GM12865 (cell line): ENCODE data around the gene SMTNL2.

Experiments used
- DNase-seq: peaks from one replicate; pipeline ENCODE4 v3.0.0; 2010; ENCODE audit warnings: low read depth
- H3K4me3 ChIP-seq: 2 replicates; pipeline ENCODE4 v1.5.1; 2011; ENCODE audit warnings: mild to moderate bottlenecking, low read depth, low read length, control low read depth
- TF ChIP-seq, protein P1 (sequence below): IDR thresholded peaks from 2 replicates; pipeline ENCODE4 v1.5.1; 2011; ENCODE audit warnings: low read length, control low read depth, low read depth, inconsistent platforms; ENCODE audit not compliant: insufficient read depth; ENCODE audit errors: missing control alignments

SMTNL2 gene

GRCh38 chr17:4584101-4584916, at the start of gene SMTNL2:
TSS of gene SMTNL2 (plus strand) at chr17:4584529. CDS start at chr17:4584606, 77 bp downstream.
- no peak within 1 kb of the TSS for H3K4me3 ChIP-seq
- TF ChIP-seq, protein P1, sequence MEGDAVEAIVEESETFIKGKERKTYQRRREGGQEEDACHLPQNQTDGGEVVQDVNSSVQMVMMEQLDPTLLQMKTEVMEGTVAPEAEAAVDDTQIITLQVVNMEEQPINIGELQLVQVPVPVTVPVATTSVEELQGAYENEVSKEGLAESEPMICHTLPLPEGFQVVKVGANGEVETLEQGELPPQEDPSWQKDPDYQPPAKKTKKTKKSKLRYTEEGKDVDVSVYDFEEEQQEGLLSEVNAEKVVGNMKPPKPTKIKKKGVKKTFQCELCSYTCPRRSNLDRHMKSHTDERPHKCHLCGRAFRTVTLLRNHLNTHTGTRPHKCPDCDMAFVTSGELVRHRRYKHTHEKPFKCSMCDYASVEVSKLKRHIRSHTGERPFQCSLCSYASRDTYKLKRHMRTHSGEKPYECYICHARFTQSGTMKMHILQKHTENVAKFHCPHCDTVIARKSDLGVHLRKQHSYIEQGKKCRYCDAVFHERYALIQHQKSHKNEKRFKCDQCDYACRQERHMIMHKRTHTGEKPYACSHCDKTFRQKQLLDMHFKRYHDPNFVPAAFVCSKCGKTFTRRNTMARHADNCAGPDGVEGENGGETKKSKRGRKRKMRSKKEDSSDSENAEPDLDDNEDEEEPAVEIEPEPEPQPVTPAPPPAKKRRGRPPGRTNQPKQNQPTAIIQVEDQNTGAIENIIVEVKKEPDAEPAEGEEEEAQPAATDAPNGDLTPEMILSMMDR, result no peak
- no peak for DNase-seq

DNA sequence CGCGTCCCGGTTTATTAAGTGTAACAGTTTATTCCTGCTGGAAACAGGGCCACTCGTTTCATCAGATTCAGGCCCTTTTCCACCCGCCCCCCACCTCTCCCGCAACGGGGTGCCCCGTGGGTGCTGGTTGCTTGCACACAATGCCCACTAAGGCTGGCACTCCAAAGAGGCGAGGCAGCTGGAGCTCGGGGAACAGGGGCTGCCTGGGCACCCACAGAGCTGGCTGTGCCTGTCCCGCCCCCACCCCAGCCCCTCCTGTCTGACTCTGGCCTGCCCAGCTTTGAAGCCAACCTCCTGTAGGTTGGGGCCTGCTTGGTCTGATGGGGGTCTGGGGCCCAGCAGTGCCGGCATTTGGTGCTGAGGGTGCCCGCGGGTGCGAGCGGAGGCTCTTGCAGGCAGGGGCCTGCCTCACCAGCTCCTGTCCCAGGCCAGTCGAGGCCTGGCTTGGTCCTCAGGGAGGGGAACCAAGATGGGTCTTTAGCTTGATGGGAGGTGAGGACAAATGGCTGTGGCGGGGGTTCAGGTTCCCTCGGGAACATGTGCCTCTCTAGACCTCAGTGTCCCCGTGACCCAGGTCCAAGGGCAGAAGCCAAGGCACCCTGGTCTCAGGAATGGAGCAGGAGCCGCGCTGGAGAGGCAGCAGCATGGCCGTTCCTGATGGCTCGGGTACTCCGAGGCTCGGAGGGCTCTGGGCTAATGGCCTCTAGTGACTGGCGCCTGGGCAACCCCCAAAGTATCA, 49.2 kb upstream of the SMTNL2 start:
- DNase-seq, result no peak
- H3K4me3 ChIP-seq, result no peak overlapping the region
- TF ChIP-seq, protein P1, result no peak

DNA sequence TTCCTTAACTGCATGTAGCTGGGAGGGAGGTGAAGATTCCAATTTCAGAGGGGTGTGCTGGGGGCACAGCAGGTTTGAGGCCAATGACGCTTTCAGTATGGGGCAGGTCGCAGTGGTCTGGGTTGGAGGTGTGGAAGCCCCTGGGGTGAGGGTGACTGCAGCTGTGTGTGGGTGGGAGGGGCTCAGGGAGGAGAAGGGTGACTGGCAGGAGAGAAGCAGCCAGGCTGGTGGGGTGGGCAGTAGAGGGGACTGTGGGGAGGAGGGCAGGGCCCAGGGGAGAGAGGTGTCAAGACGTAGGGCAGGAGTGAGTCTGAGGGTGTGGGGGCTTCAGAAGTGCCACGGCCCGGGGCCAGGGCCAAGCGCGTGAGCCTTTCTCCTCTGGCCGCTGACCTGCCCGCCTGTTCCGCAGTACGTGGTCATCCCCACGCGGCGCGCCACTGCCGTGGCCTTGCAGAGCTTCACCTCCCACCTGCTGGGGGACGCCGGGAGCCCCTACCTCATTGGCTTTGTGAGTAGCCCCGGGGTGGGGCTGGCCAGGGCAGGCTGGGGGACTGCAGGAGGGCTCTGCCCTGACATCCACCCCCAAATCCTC, 48.6 kb upstream of the SMTNL2 start:
- TF ChIP-seq, protein P1, result no peak
- no peak for DNase-seq
- H3K4me3 ChIP-seq, result no peak overlapping the region

GRCh38 chr17:4536259-4536741, 48.0 kb upstream of the SMTNL2 start:
- TF ChIP-seq, protein P1, result no peak

DNA sequence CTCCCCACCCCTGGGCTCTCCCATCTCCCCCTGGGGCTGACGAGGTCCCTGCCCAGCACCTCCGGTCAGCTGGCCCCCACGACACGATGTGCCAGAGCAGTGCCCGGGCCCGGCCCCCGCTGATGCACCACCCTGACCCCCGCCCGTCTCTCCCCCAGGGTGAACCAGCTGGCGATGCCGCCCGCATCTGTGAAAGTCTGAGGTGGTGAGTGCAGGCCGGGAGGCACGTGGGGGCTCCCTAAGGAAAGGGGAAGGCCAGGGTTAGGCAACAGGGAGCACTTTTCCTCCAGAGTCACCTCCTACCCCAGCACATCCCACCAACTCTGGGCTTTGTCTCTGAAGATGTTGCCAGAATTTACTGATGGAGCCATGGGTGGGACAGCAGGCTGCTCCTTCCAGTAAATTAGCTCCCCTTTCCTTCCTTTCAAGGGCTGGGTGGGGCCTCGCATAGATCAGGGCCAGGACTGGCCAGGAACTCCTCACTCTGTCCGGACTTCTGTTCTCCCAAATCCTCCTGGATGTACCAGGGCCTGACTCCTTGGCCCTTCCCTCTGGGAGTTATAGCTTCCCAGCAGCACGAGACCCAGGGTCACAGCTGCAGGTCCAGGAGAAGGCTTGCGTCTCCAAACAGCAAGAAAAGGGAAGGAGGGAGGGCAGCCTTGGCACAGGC, 47.5 kb upstream of the SMTNL2 start:
- H3K4me3 ChIP-seq, result no peak overlapping the region
- TF ChIP-seq, protein P1, result no peak
- DNase-seq, result no peak

More at GRCh38 chr17:4536259-4536741, 48.0 kb upstream of the SMTNL2 start:
- DNase-seq, result no peak
- no peak overlapping the region for H3K4me3 ChIP-seq

DNA sequence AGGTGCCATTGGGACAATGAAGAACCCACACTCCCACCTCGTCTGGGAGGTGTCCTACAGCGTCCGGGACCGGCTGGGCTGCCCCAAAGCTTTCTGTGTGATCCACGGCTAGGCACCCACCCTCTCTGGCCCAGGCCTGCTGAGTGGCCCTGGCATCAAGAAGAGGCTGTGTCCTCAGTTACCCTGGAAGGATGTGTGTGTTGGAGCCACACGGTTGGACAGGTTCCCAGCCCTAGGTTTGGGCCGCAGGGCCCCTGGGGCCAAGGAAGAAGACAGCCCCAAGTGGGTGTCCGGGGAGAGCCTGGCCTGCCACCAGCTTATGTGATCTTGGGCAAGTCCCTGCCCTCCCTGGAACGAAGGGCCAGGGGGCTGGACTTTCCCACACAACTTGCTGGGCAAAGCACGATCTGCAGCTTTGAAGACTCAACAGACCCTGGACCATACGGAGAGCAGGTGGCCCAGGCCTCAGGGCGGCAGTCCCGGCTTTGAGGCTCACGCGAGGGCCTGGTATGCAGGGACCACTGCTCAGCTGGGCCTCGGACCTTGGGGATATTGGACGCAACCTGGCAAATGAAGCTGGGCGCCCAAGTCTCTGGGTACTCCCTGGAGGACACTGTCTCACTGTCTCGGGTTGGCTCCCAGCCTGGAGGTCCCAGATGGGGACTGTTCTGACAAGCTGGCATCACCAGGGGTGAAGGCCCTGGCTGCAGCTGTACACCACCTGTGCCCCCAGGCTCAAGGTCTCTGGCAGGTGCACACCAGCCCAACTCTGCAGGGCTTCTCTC, 46.7 kb upstream of the SMTNL2 start:
- DNase-seq, result no peak
- H3K4me3 ChIP-seq, result no peak overlapping the region
- TF ChIP-seq, protein P1, result no peak
